ENCODE results near the gene LDB2.

GRCh38 chr4:16785793-16786527 lies 112.5 kb downstream of the LDB2 start:
- TF ChIP-seq, protein P1, sequence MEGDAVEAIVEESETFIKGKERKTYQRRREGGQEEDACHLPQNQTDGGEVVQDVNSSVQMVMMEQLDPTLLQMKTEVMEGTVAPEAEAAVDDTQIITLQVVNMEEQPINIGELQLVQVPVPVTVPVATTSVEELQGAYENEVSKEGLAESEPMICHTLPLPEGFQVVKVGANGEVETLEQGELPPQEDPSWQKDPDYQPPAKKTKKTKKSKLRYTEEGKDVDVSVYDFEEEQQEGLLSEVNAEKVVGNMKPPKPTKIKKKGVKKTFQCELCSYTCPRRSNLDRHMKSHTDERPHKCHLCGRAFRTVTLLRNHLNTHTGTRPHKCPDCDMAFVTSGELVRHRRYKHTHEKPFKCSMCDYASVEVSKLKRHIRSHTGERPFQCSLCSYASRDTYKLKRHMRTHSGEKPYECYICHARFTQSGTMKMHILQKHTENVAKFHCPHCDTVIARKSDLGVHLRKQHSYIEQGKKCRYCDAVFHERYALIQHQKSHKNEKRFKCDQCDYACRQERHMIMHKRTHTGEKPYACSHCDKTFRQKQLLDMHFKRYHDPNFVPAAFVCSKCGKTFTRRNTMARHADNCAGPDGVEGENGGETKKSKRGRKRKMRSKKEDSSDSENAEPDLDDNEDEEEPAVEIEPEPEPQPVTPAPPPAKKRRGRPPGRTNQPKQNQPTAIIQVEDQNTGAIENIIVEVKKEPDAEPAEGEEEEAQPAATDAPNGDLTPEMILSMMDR (conservative IDR thresholded peaks at IDR 0.05) = no peak
- TF ChIP-seq EZH2 (IDR thresholded peaks at IDR 0.05; ENCODE audit: low read depth) = no peak
